Adrenal gland (tissue), 12 donors: ENCODE data around the gene FTH1. TPM values are rescaled to one million over a fixed set of nuclear protein-coding genes. Genes with fewer than 3 reads are reported as not detected.

Experiments used
- DNase-seq, 7 donors: peaks; one replicate each; pipeline ENCODE4 v3.0.0-alpha.2; 2019 to 2020
- H3K27ac ChIP-seq, 5 donors: fragments of 200-600 bp; sonication (generic) in 4 of 5; 1 replicate in 3 of 5; 2 replicates in 2 of 5; pipeline versions ENCODE4 v1.5.1 to v1.8.0; 2016 to 2020; ENCODE audit warnings: mild to moderate bottlenecking in 1 of 5
- H3K27me3 ChIP-seq: fragments of 200-600 bp; 2 replicates; pipeline ENCODE4 v1.8.0; 2021
- H3K36me3 ChIP-seq, 2 donors: fragments of 200-600 bp; replicated peaks in 1 of 2; 1 replicate in 1 of 2; 2 replicates in 1 of 2; pipeline versions ENCODE4 v1.5.1 to v1.8.0; 2018 to 2022
- H3K4me1 ChIP-seq, 2 donors: fragments of 200-600 bp; replicated peaks in 1 of 2; 1 replicate in 1 of 2; 2 replicates in 1 of 2; pipeline versions ENCODE4 v1.5.1 to v1.8.0; 2018 to 2021
- H3K4me3 ChIP-seq, 4 donors: fragments of 200-600 bp; sonication (generic) in 3 of 4; one replicate each; pipeline ENCODE4 v1.5.1; 2016 to 2018
- H3K9me3 ChIP-seq, 3 donors: fragments of 200-600 bp; sonication (generic) in 1 of 3; replicated peaks in 1 of 3; 1 replicate in 2 of 3; 2 replicates in 1 of 3; pipeline versions ENCODE4 v1.5.1 to v1.8.0; 2016 to 2021
- POLR2A ChIP-seq, 2 donors: fragments of 450-650 bp; IDR thresholded peaks; one replicate each; pipeline ENCODE4 v1.6.1; 2017; ENCODE audit warnings: antibody characterized with exemption in 2 of 2, mild to moderate bottlenecking in 2 of 2, moderate library complexity in 1 of 2
- WGBS, 4 donors: extraction: QIAGEN DNeasy Blood & Tissue Kit in 2 of 4; methylation state at CpG; one replicate each; pipeline versions ENCODE4 v1.1.5 to v1.1.7; 2013 to 2017; 5-methylcytosine and 5-hydroxymethylcytosine counted together
- intact Hi-C, 2 donors: fragments of 100-400 bp; cut with DNase I; formaldehyde crosslinking; loops; one replicate each; pipeline versions ENCODE4 v1.14.1 to v1.15.0; 2022 to 2023
- polyA plus RNA-seq, 3 donors: library from polyadenylated mRNA; stranded (reverse); fragments of 200-250 nt in 2 of 3; fragments of 350-450 nt in 1 of 3; fragmentation: Illumina TruSeq in 1 of 3; extraction: RNeasy Lipid Tissue Mini Kit (QIAGEN cat#74804) in 1 of 3; gene quantifications; one replicate each; pipeline ENCODE4 v1.2.3, GENCODE V29; 2013 to 2014
- total RNA-seq, 9 donors: library from RNA; depleted of rRNA in 4 of 9; stranded (reverse); fragments of >200 nt in 4 of 9; fragments of 120-200 nt in 1 of 9; fragmentation: NEBNext Ultra II Directional in 1 of 9; extraction: Animal tissue kit (Norgen Biotek cat#: 25700) in 1 of 9; gene quantifications; one replicate each; pipeline versions ENCODE4 v1.1.0 to v1.2.4, GENCODE V29; 2013 to 2023
- TF ChIP-seq, protein P1 (sequence below), 6 experiments: fragments of 450-650 bp in 4 of 6; fragments of 200-600 bp in 2 of 6; sonication (generic) in 1 of 6; IDR thresholded peaks; 1 replicate in 5 of 6; 2 replicates in 1 of 6; pipeline versions ENCODE4 v1.5.1 to v1.8.0; 2016 to 2021; ENCODE audit warnings: antibody characterized with exemption in 6 of 6, mild to moderate bottlenecking in 2 of 6, moderate library complexity in 1 of 6
- donor health status: healthy with polysubstance abuse.
- donor health status: Bipolar disorder and iron deficiency.
- donor health status: DM: yes; HTN: yes; CAD: no.
- donor health status: DM: no; HTN: no; CAD: no.
- donor health status: DM: no; HTN: no; CAD: no.
- donor health status: DM: yes; HTN: yes; CAD: no.

FTH1 gene
- total and polyA plus RNA-seq, 12 donors = 530 to 5,565 (median 3,420) TPM

DNA sequence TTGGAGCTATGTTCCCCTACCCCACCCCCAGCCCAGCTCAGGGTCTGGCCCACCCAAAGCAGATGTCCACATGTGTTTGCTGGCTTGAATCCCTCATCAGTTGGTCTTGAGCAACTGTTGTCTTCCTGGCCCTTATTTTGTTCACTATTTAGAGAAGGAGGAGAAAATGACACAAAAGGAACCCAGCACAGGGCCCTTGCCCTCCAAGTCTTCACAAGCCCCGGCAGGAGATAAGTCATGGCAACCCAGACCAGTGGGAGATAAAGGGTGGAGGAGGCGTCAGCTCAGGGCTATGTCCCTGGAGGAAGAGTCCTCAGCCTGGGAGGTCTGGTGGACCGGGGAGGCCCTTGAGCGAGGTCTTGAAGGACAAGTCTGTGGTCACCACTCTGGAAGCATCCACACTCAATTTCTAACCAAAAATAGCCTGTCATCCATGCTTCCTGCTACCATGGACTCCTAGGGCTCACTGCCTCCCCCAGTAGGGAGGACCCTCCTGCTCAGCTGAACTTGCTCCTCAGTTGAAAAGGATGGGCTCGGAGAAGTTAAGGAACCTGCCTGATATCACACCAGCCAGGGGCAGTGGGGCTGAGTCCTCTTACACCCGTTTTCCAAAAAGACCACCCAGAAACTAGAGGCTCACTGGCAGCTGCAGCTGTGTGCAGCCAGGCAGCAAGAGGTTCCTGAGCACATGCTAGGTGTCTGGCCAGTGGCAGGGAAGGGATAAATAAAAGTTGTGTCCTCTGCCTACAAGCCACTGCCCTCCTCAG, 48.3 kb downstream of the FTH1 start:
- no peaks in the 10 kb centered on the region for H3K36me3 ChIP-seq
- TF ChIP-seq POLR2A (IDR thresholded peaks at IDR 0.05) = no peak
- TF ChIP-seq, protein P1, sequence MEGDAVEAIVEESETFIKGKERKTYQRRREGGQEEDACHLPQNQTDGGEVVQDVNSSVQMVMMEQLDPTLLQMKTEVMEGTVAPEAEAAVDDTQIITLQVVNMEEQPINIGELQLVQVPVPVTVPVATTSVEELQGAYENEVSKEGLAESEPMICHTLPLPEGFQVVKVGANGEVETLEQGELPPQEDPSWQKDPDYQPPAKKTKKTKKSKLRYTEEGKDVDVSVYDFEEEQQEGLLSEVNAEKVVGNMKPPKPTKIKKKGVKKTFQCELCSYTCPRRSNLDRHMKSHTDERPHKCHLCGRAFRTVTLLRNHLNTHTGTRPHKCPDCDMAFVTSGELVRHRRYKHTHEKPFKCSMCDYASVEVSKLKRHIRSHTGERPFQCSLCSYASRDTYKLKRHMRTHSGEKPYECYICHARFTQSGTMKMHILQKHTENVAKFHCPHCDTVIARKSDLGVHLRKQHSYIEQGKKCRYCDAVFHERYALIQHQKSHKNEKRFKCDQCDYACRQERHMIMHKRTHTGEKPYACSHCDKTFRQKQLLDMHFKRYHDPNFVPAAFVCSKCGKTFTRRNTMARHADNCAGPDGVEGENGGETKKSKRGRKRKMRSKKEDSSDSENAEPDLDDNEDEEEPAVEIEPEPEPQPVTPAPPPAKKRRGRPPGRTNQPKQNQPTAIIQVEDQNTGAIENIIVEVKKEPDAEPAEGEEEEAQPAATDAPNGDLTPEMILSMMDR (IDR thresholded peaks at IDR 0.05) = no peak
- H3K27me3 ChIP-seq = no peaks in the 10 kb centered on the region
- H3K4me1 ChIP-seq = peaks cover 13 to 27% of the 10 kb centered on the region in 2 donors
- intact Hi-C loops = no loop called here
- H3K4me3 ChIP-seq = no peak overlapping the region
- DNase-seq = peak in 3 of 7 donors; percentile 27 to 50 (median 31)
- WGBS, 4 donors = 56 to 78% (median 65%) methylated on average over 5 to 6 of the region's 6 CpGs
- H3K27ac ChIP-seq = peak overlapping the region in 2 of 5 donors; percentile 78 to 85
- H3K9me3 ChIP-seq = no peaks in the 10 kb centered on the region

DNA sequence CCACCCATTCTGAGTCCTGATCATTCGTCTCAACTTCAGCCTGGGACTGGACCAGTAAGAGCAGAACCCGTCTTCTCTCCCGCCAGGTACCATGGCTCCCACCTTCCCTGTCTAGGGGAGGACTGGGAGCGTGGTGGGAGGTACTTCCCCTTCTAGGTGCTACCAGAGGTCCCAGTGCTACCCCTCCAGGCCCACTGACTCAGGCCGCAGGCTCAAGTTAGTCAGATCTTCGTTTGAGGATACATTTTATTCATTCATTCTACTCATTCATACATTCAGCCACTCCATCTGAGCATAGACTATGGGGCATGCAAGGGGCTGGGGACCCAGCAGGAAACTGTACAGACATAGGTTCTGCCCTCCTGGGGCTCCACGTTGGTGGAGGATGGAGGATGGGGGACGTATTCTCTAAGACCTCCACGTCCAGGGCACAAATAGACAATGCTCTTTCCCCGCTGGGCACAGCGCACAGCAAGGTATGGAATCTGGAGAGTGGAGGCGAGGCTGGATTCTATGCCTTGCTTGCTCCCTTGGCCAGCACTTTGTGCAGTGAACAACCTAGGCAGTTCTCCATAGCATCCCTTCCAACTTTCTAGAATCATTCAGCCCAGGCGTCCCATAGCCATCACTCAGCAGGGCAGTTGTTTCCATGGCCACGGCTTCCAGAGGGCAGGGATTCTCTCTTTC, 49.0 kb downstream of the FTH1 start:
- Histone ChIP-seq H3K9me3 (no peaks in the 10 kb centered on the region), H3K4me1 (peaks cover 8 to 20% of the 10 kb centered on the region in 2 donors), H3K4me3 (no peak overlapping the region), H3K27ac (peak overlapping the region in 2 of 5 donors; percentile 78 to 85), H3K36me3 (no peaks in the 10 kb centered on the region), H3K27me3 (no peaks in the 10 kb centered on the region)
- peak in 4 of 7 donors; percentile 8 to 43 (median 20) for DNase-seq
- no peak for TF ChIP-seq POLR2A (IDR thresholded peaks at IDR 0.05)
- TF ChIP-seq, protein P1 (IDR thresholded peaks at IDR 0.05) = no peak
- WGBS, 4 donors = 72 to 84% (median 79%) methylated on average over 7 to 14 of the region's 14 CpGs
- intact Hi-C loops = no loop called here

DNA sequence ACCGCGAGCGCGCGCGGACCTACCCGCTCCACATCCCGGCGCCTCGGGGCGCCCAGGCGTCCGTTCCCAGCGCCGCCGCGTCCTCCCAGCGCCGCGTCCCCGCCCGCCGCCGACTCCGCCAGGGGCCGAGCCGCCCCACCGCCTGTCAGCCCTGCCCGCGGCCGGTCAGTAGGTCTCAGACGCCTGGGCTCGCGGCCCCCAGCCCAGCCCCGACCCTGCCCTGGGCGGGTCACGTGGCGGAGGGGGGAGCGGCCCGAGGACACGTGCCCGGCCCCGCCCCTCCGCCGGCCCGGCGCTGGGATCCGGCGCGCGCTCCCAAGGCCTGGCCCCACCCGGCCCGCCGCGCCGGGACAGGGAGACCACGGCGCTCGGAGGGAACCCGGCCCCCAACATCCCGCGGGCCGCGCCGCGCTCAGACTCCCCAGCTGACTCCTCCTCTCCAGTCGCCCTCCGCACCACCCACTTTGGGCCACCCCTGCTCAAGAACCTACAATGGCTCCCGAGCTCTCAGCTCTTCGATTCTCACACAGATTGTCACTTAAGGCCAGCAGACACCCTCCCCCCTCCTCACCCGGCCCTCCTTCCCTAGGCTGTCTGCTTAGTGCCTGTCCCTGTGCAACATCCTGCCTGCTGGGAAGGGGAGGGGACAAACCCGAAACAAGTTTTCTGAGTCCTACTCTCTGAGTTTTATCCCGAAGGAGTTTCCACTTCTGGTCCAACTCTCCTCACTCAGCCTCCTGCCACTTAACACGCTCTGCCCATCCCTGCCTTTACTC, 49.9 kb downstream of the FTH1 start, which contains the start of gene RAB3IL1:
Gene RAB3IL1, minus strand, starts transcription at position 233 of the 776 bp plus-strand sequence. Its CDS starts 199 bp downstream, at position 34.
- Histone ChIP-seq H3K9me3 (no peaks in the 10 kb centered on the region), H3K4me1 (peaks cover 0 to 11% of the 10 kb centered on the region in 2 donors), H3K36me3 (no peaks in the 10 kb centered on the region), H3K27me3 (no peaks in the 10 kb centered on the region), H3K4me3 (peak within 1 kb of the TSS in 2 of 4 donors; percentile 17 to 89), H3K27ac (peak within 1 kb of the TSS in 3 of 5 donors; percentile 48 to 85 (median 78))
- intact Hi-C loops = no loop called here
- 2 to 13% (median 5%) methylated on average over 8 to 74 of the region's 74 CpGs for WGBS, 4 donors
- TF ChIP-seq POLR2A (IDR thresholded peaks at IDR 0.05) = peak in 1 of 2 donors; percentile 20
- TF ChIP-seq, protein P1 (IDR thresholded peaks at IDR 0.05) = peak in 1 of 6 experiments; percentile 2
- peak; percentile 52 to 68 (median 63) for DNase-seq
